ENCODE measurements around the gene NTM.

- TF ChIP-seq POLR2A (IDR thresholded peaks at IDR 0.05; ENCODE audit: low read depth, low read length) (no peak), TAF1 (IDR thresholded peaks at IDR 0.05; ENCODE audit: borderline replicate concordance, low read depth, low read length) (no peak), POLR2AphosphoS5 (IDR thresholded peaks at IDR 0.05; ENCODE audit: low read depth, low read length) (no peak)
These were observed 731.5 kb downstream of the NTM start for GRCh38 chr11:132101881-132102280.

Measured in GM12892 (cell line).